GM13977 (cell line): ENCODE measurements around the gene NSUN3.
A peak's percentile ranks its signal among the peaks of the same experiment; 100 is the strongest.

Source experiments
- DNase-seq: peaks from one replicate; pipeline ENCODE4 v3.0.0; 2012; ENCODE audit warnings: low spot score
- CTCF ChIP-seq: IDR thresholded peaks from 2 replicates; pipeline ENCODE4 v1.5.1; 2012; ENCODE audit warnings: mild to moderate bottlenecking, control low read depth; ENCODE audit not compliant: insufficient read depth; ENCODE audit errors: extremely low read depth, missing control alignments
- in situ Hi-C: fragments of 300-500 bp; cut with MboI; formaldehyde crosslinking; loops from one replicate; pipeline ENCODE4 v1.12.0; 2022; ENCODE audit warnings: low sequenced_read_pairs, low pct_unique_long_range_greater_than_20kb, mixed read lengths, inconsistent platforms; ENCODE audit not compliant: unreplicated experiment

Gene NSUN3

GRCh38 chr3:94115482-94115881, 52.6 kb downstream of the NSUN3 start:
- in situ Hi-C loops = no loop called here
- DNase-seq = no peak
- peak; percentile 24 for TF ChIP-seq CTCF

DNA sequence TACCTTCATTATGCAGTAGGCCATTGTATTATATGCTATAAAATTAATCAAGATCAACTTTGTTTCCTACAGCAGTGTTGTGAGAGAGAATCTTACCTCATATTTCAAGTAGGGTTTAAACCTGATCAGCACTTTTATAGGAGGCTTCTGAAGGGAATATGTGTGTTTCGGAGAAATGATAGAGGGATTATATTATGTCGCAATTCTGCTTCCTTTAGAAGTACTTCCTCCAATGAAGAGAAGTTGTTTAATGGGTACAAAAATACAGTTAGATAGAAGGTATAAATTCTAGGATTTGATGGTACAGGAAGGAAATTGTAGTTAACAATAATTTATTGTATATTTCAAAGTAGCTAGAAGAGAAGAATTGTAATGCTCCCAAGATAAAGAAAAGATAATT, 54.9 kb downstream of the NSUN3 start:
- TF ChIP-seq CTCF = no peak
- in situ Hi-C loops = no loop called here
- no peak for DNase-seq

DNA sequence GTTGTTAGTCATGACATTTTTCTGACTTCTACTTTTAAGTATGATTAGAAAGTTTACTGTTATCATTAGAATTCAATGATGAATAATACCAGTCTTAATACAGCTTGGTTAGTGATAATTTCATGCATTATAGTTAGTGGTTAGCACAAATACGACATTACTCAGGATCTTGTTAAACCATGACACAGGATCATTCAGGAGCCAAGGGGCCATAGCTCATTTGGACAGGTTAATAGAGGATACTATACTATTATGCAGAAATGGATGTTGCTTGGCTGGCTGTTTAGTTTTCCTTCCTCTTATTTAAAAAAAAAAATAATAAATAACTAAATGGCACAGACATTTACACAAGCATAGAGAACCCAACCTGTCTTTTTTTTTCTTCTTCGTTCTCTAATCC, 55.5 kb downstream of the NSUN3 start:
- in situ Hi-C loops = no loop called here
- no peak for DNase-seq

DNA sequence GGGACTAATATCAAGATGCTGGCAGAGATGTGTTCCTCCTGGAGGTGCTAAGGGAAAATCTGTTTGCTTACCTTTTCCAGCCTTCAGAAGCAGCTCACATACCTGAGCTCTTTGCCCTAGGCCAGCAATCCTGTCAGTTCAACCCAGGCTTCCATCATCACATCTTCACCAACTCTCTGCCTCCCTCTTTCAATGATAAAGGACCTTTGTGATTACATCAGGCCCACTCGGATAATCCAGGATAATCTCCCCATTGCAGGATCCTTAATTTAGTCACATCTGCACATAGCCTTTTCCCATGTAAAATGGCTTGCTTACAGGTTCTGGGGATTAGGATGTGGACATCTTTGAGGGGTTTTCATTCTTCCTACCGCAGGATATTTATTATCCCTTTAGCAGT, 58.3 kb downstream of the NSUN3 start:
- no peak for TF ChIP-seq CTCF
- in situ Hi-C loops = no loop called here
- DNase-seq = no peak

More for the DNA sequence above, 55.5 kb downstream of the NSUN3 start:
- no peak for TF ChIP-seq CTCF

DNA sequence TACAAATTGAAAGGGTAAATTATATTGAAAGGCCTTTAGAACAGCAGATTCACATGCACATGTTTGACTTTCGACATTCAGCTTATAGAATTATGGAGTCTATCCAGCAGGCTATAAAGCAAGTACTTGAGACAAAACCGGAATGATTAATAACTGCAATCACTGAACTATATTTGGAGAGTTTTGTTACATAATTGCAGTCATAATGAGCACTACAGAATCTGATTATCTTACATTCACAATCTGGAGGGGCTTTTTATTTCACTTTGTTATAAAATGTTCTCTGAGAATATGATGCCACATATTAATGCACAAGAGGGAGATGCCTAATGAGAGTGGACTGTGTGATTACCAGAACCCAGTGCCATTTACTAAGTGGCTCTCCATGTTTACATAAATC, 64.3 kb downstream of the NSUN3 start:
- DNase-seq = no peak
- no peak for TF ChIP-seq CTCF
- in situ Hi-C loops = no loop called here

GRCh38 chr3:94130690-94131089, 67.8 kb downstream of the NSUN3 start:
- no peak for DNase-seq
- no peak for TF ChIP-seq CTCF
- in situ Hi-C loops = no loop called here

GRCh38 chr3:94132777-94133176, 69.9 kb downstream of the NSUN3 start:
- no peak for TF ChIP-seq CTCF
- in situ Hi-C loops = no loop called here
- DNase-seq = no peak
